Ascending aorta (tissue), 2 donors: ENCODE measurements around the gene TEK. TPM values are rescaled to one million over a fixed set of nuclear protein-coding genes. Genes with fewer than 3 reads are reported as not detected.

Experiments
- DNase-seq, 2 donors: peaks; one replicate each; pipeline ENCODE4 v3.0.0-alpha.2; 2019; ENCODE audit warnings: low spot score in 2 of 2
- H3K27ac ChIP-seq, 2 donors: fragments of 200-600 bp; sonication (generic); one replicate each; pipeline ENCODE4 v1.5.1; 2016 to 2017; ENCODE audit warnings: mild to moderate bottlenecking in 1 of 2
- H3K27me3 ChIP-seq: fragments of 200-600 bp; sonication (generic); one replicate; pipeline ENCODE4 v1.5.1; 2017
- H3K36me3 ChIP-seq, 2 donors: fragments of 200-600 bp; sonication (generic); one replicate each; pipeline ENCODE4 v1.5.1; 2016
- H3K4me1 ChIP-seq, 2 donors: fragments of 200-600 bp; sonication (generic); one replicate each; pipeline ENCODE4 v1.5.1; 2016 to 2017; ENCODE audit warnings: mild to moderate bottlenecking in 1 of 2
- H3K4me3 ChIP-seq, 2 donors: fragments of 200-600 bp; sonication (generic); one replicate each; pipeline ENCODE4 v1.5.1; 2016 to 2017; ENCODE audit warnings: mild to moderate bottlenecking in 1 of 2
- H3K9me3 ChIP-seq, 2 donors: fragments of 200-600 bp; sonication (generic); one replicate each; pipeline ENCODE4 v1.5.1; 2016
- CTCF ChIP-seq, 3 experiments: fragments of 200-600 bp in 2 of 3; fragments of 450-650 bp in 1 of 3; sonication (generic) in 2 of 3; IDR thresholded peaks; one replicate each; pipeline ENCODE4 v1.5.1; 2016 to 2019; ENCODE audit warnings: antibody characterized with exemption in 3 of 3, mild to moderate bottlenecking in 1 of 3, moderate library complexity in 1 of 3
- intact Hi-C: fragments of 100-400 bp; cut with DNase I; formaldehyde crosslinking; loops from one replicate; pipeline ENCODE4 v1.15.1; 2023
- total RNA-seq: library from RNA; depleted of rRNA; stranded (reverse); fragments of >200 nt; gene quantifications from one replicate; pipeline ENCODE4 v1.1.0, GENCODE V29; 2016

The TEK gene
- total RNA-seq, 1 donor from 2014 or later, result 31.8 TPM

GRCh38 chr9:27152405-27152718 is 43.3 kb downstream of the TEK start:
- intact Hi-C loops, result no loop called here
- H3K9me3 ChIP-seq, result no peaks in the 10 kb centered on the region
- H3K27me3 ChIP-seq, result no peaks in the 10 kb centered on the region
- H3K4me3 ChIP-seq, result no peak overlapping the region
- H3K27ac ChIP-seq, result no peak overlapping the region
- no peak for DNase-seq
- no peak for TF ChIP-seq CTCF (IDR thresholded peaks at IDR 0.05)
- H3K36me3 ChIP-seq, result no peaks in the 10 kb centered on the region
- H3K4me1 ChIP-seq, result peaks cover 2% of the 10 kb centered on the region in 2 donors

- Histone ChIP-seq H3K36me3 (no peaks in the 10 kb centered on the region), H3K4me1 (peaks cover 2% of the 10 kb centered on the region in 2 donors), H3K27ac (no peak overlapping the region), H3K4me3 (no peak overlapping the region), H3K27me3 (no peaks in the 10 kb centered on the region), H3K9me3 (no peaks in the 10 kb centered on the region)
- DNase-seq, result no peak
- intact Hi-C loops, result loop anchor here (5.0 kb wide), 1 partner anchor 37 kb away; no protein-coding TSS in a partner anchor
- no peak for TF ChIP-seq CTCF (IDR thresholded peaks at IDR 0.05)
These were observed 45.9 kb downstream of the TEK start for GRCh38 chr9:27154908-27155307.

GRCh38 chr9:27157097-27157496 is 48.1 kb downstream of the TEK start:
- H3K9me3 ChIP-seq, result no peaks in the 10 kb centered on the region
- no peak for TF ChIP-seq CTCF (IDR thresholded peaks at IDR 0.05)
- H3K4me1 ChIP-seq, result peaks cover 0 to 1% of the 10 kb centered on the region in 2 donors
- intact Hi-C loops, result loop anchor here (5.0 kb wide), 1 partner anchor 35 kb away; no protein-coding TSS in a partner anchor
- no peaks in the 10 kb centered on the region for H3K36me3 ChIP-seq
- H3K27me3 ChIP-seq, result no peaks in the 10 kb centered on the region
- H3K27ac ChIP-seq, result no peak overlapping the region
- DNase-seq, result no peak
- H3K4me3 ChIP-seq, result no peak overlapping the region

- Histone ChIP-seq H3K27ac (no peak overlapping the region), H3K27me3 (no peaks in the 10 kb centered on the region), H3K4me3 (no peak overlapping the region), H3K4me1 (no peaks in the 10 kb centered on the region), H3K36me3 (no peaks in the 10 kb centered on the region), H3K9me3 (no peaks in the 10 kb centered on the region)
- intact Hi-C loops, result loop anchor here (5.0 kb wide), 1 partner anchor 35 kb away; no protein-coding TSS in a partner anchor
- no peak for TF ChIP-seq CTCF (IDR thresholded peaks at IDR 0.05)
- DNase-seq, result no peak
These were observed 48.7 kb downstream of the TEK start for GRCh38 chr9:27157736-27158135.

GRCh38 chr9:27160636-27161035 is 51.6 kb downstream of the TEK start:
- Histone ChIP-seq H3K4me3 (no peak overlapping the region), H3K4me1 (no peaks in the 10 kb centered on the region), H3K27ac (no peak overlapping the region), H3K27me3 (no peaks in the 10 kb centered on the region), H3K36me3 (no peaks in the 10 kb centered on the region), H3K9me3 (no peaks in the 10 kb centered on the region)
- intact Hi-C loops, result no loop called here
- no peak for DNase-seq
- TF ChIP-seq CTCF (IDR thresholded peaks at IDR 0.05), result no peak

- Histone ChIP-seq H3K27ac (no peak overlapping the region), H3K4me3 (no peak overlapping the region), H3K4me1 (no peaks in the 10 kb centered on the region), H3K27me3 (no peaks in the 10 kb centered on the region), H3K36me3 (no peaks in the 10 kb centered on the region), H3K9me3 (no peaks in the 10 kb centered on the region)
- intact Hi-C loops, result no loop called here
- DNase-seq, result no peak
- no peak for TF ChIP-seq CTCF (IDR thresholded peaks at IDR 0.05)
These were observed 53.0 kb downstream of the TEK start for GRCh38 chr9:27162045-27162444.
